GM18517 (cell line): ENCODE data around the gene ACADSB.

Source experiments
- ATAC-seq: cut with Tn5 transposase; IDR thresholded peaks from one replicate; pipeline ENCODE4 v1.9.1; 2021; ENCODE audit warnings: mild to moderate bottlenecking, moderate library complexity; ENCODE audit not compliant: unreplicated experiment

Gene ACADSB

GRCh38 chr10:123008355-123009104, at the start of gene ACADSB, which contains the start of gene IKZF5:
TSS of gene ACADSB (plus strand) at chr10:123009006. CDS start at chr10:123009030, 24 bp downstream.
TSS of gene IKZF5 (minus strand) at chr10:123008795. CDS start at chr10:122998625, 10,170 bp downstream.
- peak; percentile 78 for ATAC-seq

- no peak for ATAC-seq
These were observed 46.4 kb upstream of the ACADSB start for GRCh38 chr10:122962405-122962804.

GRCh38 chr10:122966879-122967278, 41.9 kb upstream of the ACADSB start:
- ATAC-seq = no peak

- ATAC-seq = no peak
These were observed 40.1 kb upstream of the ACADSB start for GRCh38 chr10:122968698-122969097.

- ATAC-seq = no peak
These were observed 34.8 kb upstream of the ACADSB start for GRCh38 chr10:122974023-122974422.

- no peak for ATAC-seq
These were observed 34.2 kb upstream of the ACADSB start for GRCh38 chr10:122974543-122975064.

- ATAC-seq = peak; percentile 88
These were observed 28.4 kb upstream of the ACADSB start, which contains the start of gene PSTK for GRCh38 chr10:122980209-122981065. TSS of gene PSTK (plus strand) at chr10:122980401. CDS start at chr10:122980480, 79 bp downstream.

- ATAC-seq = no peak
These were observed 27.7 kb upstream of the ACADSB start for GRCh38 chr10:122981066-122981464.

- ATAC-seq = no peak
These were observed 24.9 kb upstream of the ACADSB start for GRCh38 chr10:122983898-122984297.

GRCh38 chr10:122984708-122985107, 24.1 kb upstream of the ACADSB start:
- no peak for ATAC-seq

- no peak for ATAC-seq
These were observed 22.5 kb upstream of the ACADSB start for GRCh38 chr10:122986335-122986734.

- no peak for ATAC-seq
These were observed 20.3 kb upstream of the ACADSB start for GRCh38 chr10:122988501-122988900.

- no peak for ATAC-seq
These were observed 18.5 kb upstream of the ACADSB start for GRCh38 chr10:122990278-122990677.

GRCh38 chr10:122992031-122992585, 16.7 kb upstream of the ACADSB start:
- no peak for ATAC-seq

GRCh38 chr10:122993797-122994336, 14.9 kb upstream of the ACADSB start:
- ATAC-seq = no peak

- ATAC-seq = no peak
These were observed 12.9 kb upstream of the ACADSB start for GRCh38 chr10:122995936-122996335.

- ATAC-seq = no peak
These were observed 10.9 kb upstream of the ACADSB start for GRCh38 chr10:122997864-122998263.

GRCh38 chr10:122998360-122998917, 10.4 kb upstream of the ACADSB start:
- ATAC-seq = no peak

- no peak for ATAC-seq
These were observed 9.9 kb upstream of the ACADSB start for GRCh38 chr10:122998934-122999333.

GRCh38 chr10:122999347-122999746, 9.5 kb upstream of the ACADSB start:
- ATAC-seq = no peak

- no peak for ATAC-seq
These were observed 8.7 kb upstream of the ACADSB start for GRCh38 chr10:123000155-123000554.
